Measurements from ENCODE around the gene OR52E6.

Gene OR52E6

DNA sequence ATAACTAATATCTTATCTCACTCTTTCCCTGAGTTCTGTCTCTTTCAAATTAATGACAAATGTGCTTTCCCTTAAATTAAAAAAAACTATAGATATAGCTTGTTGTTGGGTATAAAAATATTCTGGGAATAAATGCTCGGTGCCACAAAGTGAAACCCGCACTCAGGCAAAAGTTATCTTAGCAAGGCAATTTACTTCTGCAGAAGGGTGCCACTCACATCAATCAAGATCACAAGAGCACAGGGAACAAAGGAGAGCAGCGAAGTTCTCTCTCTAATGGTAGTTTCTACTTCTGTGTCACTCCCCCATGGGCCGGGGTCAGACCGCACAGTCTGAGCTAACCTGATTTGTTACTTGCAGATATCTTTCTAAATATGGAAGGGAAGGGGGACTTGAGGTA is 37.7 kb downstream of the OR52E6 start:
- no peak for DNase-seq (ENCODE audit: low read depth in 2 of 2)

DNA sequence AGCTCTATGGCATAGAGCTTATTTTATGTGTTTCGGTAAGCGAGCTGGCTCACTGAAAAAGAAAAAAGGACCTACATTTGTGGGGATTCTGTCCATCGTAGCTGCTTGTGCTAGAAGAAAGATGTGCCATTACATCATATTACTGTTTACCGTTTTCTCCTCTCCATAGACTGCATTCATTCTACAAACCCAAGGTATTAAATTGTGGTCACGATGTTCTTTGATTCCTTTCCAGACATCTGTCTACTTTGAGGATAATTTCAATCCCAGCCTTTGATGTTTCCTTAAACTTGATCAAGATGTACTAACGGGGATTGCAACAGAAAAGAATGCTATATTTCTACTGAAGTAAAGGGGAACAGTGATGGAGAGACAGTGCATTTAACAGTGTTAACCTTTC is 45.2 kb downstream of the OR52E6 start:
- DNase-seq (ENCODE audit: low read depth in 2 of 2), result no peak

DNA sequence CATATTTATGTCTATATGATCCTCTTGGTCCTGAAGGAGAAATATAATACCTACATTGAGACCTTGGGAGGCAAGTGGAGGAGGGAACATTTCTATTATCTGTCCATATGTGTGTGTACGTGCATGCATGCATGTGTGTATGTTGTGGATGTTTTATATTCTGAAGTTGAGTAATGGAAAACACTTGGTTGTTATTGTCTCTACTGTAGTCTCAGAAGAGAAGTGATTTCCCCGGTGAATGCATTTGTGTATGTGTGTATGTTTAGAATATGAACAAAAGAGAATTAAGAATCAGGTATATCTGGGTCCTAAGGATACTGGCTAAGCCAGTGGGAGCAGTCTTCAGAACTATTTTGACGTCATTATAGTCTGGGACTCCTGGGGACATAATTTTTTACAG is 50.5 kb downstream of the OR52E6 start, which contains the start of gene OR52N1:
Gene OR52N1 (minus strand): TSS at position 101 of the 400 bp plus-strand sequence. CDS start 2,449 bp downstream, outside the sequence.
- no peak for DNase-seq (ENCODE audit: low read depth in 2 of 2)

Measured in stimulated activated CD4-positive, alpha-beta T cell treated with anti-CD3 and anti-CD28 coated beads, Interleukin-4, amount 100 ng/mL, for 48 hours (primary cell).